Heart right ventricle (tissue), 16 donors: ENCODE results near the gene SLCO2A1. TPM values are rescaled to one million over a fixed set of nuclear protein-coding genes. Genes with fewer than 3 reads are reported as not detected.

Experiments used
- ATAC-seq, 8 donors: fragments of 200-7000 bp; cut with Tn5 transposase; one replicate each; pipeline ENCODE4 v1.9.1; 2020; ENCODE audit warnings: mild to moderate bottlenecking in 8 of 8, moderate library complexity in 8 of 8, moderate number of reproducible peaks in 1 of 8
- DNase-seq, 2 donors: peaks; one replicate each; pipeline ENCODE4 v3.0.0-alpha.2; 2020
- H3K27ac ChIP-seq, 10 donors: fragments of 200-600 bp; sonication (generic) in 2 of 10; one replicate each; pipeline versions ENCODE4 v1.5.0 to v1.8.0; 2020 to 2022; ENCODE audit warnings: mild to moderate bottlenecking in 3 of 10
- H3K27me3 ChIP-seq, 7 donors: fragments of 200-600 bp; one replicate each; pipeline ENCODE4 v1.8.0; 2021 to 2022; ENCODE audit warnings: mild to moderate bottlenecking in 2 of 7
- H3K36me3 ChIP-seq, 9 donors: fragments of 200-600 bp; sonication (generic) in 1 of 9; one replicate each; pipeline versions ENCODE4 v1.5.0 to v1.8.0; 2020 to 2022; ENCODE audit warnings: mild to moderate bottlenecking in 2 of 9
- H3K4me1 ChIP-seq, 9 donors: fragments of 200-600 bp; sonication (generic) in 1 of 9; one replicate each; pipeline versions ENCODE4 v1.5.0 to v1.8.0; 2020 to 2022; ENCODE audit warnings: mild to moderate bottlenecking in 4 of 9
- H3K4me3 ChIP-seq, 10 donors: fragments of 200-600 bp; sonication (generic) in 2 of 10; one replicate each; pipeline versions ENCODE4 v1.5.0 to v1.8.0; 2020 to 2022; ENCODE audit warnings: mild to moderate bottlenecking in 7 of 10, moderate library complexity in 2 of 10
- H3K9me3 ChIP-seq, 11 donors: fragments of 200-600 bp in 10 of 11; sonication (generic) in 2 of 11; one replicate each; pipeline versions ENCODE4 v1.5.0 to v1.8.0; 2013 to 2022; ENCODE audit warnings: mild to moderate bottlenecking in 2 of 11, control low read depth in 1 of 11, moderate library complexity in 1 of 11
- CTCF ChIP-seq, 9 donors: fragments of 200-600 bp; sonication (generic) in 2 of 9; IDR thresholded peaks; one replicate each; pipeline versions ENCODE4 v1.5.0 to v1.8.0; 2021 to 2022; ENCODE audit warnings: antibody characterized with exemption in 9 of 9, mild to moderate bottlenecking in 5 of 9, moderate library complexity in 1 of 9
- WGBS, 2 donors: extraction: QIAGEN DNeasy Blood & Tissue Kit; methylation state at CpG; one replicate each; pipeline ENCODE4 v1.1.7; 2013; ENCODE audit warnings: inconsistent platforms in 1 of 2; 5-methylcytosine and 5-hydroxymethylcytosine counted together
- intact Hi-C, 10 donors: fragments of 100-400 bp; cut with DNase I; formaldehyde crosslinking; loops; one replicate each; pipeline versions ENCODE4 v1.11.1 to v1.14.2; 2022
- polyA plus RNA-seq, 2 donors: library from polyadenylated mRNA; stranded (reverse); fragments of 200-250 nt; gene quantifications; one replicate each; pipeline ENCODE4 v1.2.3, GENCODE V29; 2013
- total RNA-seq, 10 donors: library from RNA; stranded (reverse); fragmentation: NEBNext Ultra II Directional in 3 of 10; extraction: Animal tissue kit (Norgen Biotek cat#: 25700) in 3 of 10; gene quantifications; one replicate each; pipeline versions ENCODE4 v1.2.1 to v1.2.4, GENCODE V29; 2021 to 2023
- donor health status: Arrhythmogenic right ventricular cardiomyopathy.
- donor health status: ischemic (EF 13 %, LVEDD 7.1; RV severe dilation, severe dysfunction).
- donor health status: healthy with polysubstance abuse.
- donor health status: DM: no; HTN: yes; CAD: no.
- donor health status: DM: no; HTN: no; CAD: no.
- donor health status: ischemic (EF 25% LVEDD 6.9; RV normal size, moderate dysfunction).
- donor health status: ischemic (EF 25% LVEDD 5.7; RV mildly dilated, moderate dysfunction).
- donor health status: healthy.
- donor health status: DM: yes; HTN: yes; CAD: no.
- donor health status: Ischemic cardiomyopathy.
- donor health status: ischemic (EF 35%, LVEDD 5.7; RV mildly dilated, moderate dysfunction).
- donor health status: nonischemic (EF 11% LVEDD 7.7; RV severe dilation, severe dysfunction).
- donor health status: DM: yes; HTN: yes; CAD: no.
- donor health status: PGD.
- donor health status: ischemic (EF 29% LVEDD 5.4; RV normal size, mild dysfunction).
- donor health status: nonischemic (EF 23%, LVEDD 6.1; RV moderate dilation, normal function).

Gene SLCO2A1
- total and polyA plus RNA-seq, 12 donors: 3.6 to 30.4 (median 10.0) TPM

- Histone ChIP-seq H3K4me1 (peaks cover 0 to 18% (median 3%) of the 10 kb centered on the region in 9 donors), H3K27ac (peak overlapping the region in 1 of 10 donors; percentile 30), H3K9me3 (peaks cover 0 to 2% (median 0%) of the 10 kb centered on the region in 11 donors), H3K36me3 (no peaks in the 10 kb centered on the region), H3K4me3 (no peak overlapping the region), H3K27me3 (no peaks in the 10 kb centered on the region)
- WGBS, 2 donors: 84 to 96% methylated on average over 4 of the region's 4 CpGs
- no peak for TF ChIP-seq CTCF (IDR thresholded peaks at IDR 0.05)
- DNase-seq: no peak
- ATAC-seq: no peak
- intact Hi-C loops: no loop called here
Observed at GRCh38 chr3:133966954-133967353, 62.8 kb downstream of the SLCO2A1 start.

- no peak overlapping the region for H3K27ac ChIP-seq
- DNase-seq: no peak
- no peaks in the 10 kb centered on the region for H3K27me3 ChIP-seq
- intact Hi-C loops: no loop called here
- no peaks in the 10 kb centered on the region for H3K36me3 ChIP-seq
- WGBS, 2 donors: 85 to 88% methylated on average over 4 of the region's 4 CpGs
- peaks cover 0 to 18% (median 3%) of the 10 kb centered on the region in 9 donors for H3K4me1 ChIP-seq
- H3K4me3 ChIP-seq: no peak overlapping the region
- no peak for ATAC-seq
- no peaks in the 10 kb centered on the region for H3K9me3 ChIP-seq
- TF ChIP-seq CTCF (IDR thresholded peaks at IDR 0.05): no peak
Observed at GRCh38 chr3:133965906-133966305, 63.8 kb downstream of the SLCO2A1 start.

DNA sequence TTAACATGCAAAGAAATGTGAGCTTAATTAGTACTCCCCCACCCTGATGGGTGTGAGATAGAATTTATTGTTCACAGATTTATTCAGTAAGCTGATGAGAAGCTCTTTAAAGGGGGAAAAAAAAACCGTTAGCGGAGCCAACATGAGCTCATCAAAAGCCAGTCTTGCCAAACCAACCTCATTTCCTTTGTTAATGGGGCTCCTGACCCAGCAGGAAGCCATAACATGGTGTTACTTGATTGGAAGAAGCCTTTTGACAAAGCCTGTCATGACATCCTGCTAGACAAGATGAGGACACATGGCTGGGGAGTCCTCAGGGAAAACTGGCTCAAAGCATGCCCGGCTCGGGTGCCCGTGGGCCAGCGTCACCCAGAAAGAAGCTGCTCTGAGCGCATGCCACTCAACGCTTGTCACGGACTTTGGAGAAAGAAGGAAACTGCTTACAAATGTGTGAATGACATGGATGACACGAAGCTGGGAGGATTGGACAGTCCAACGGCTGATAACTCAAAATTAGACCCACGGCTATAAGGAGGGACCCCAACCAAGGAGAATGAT lies 64.6 kb downstream of the SLCO2A1 start:
- Histone ChIP-seq H3K4me3 (no peak overlapping the region), H3K27me3 (no peaks in the 10 kb centered on the region), H3K4me1 (peaks cover 0 to 18% (median 3%) of the 10 kb centered on the region in 9 donors), H3K36me3 (no peaks in the 10 kb centered on the region), H3K9me3 (no peaks in the 10 kb centered on the region), H3K27ac (no peak overlapping the region)
- ATAC-seq (peak in 2 of 8 donors; percentile 34 to 39), DNase-seq (no peak)
- WGBS, 2 donors: 77 to 78% methylated on average over 12 of the region's 12 CpGs
- no peak for TF ChIP-seq CTCF (IDR thresholded peaks at IDR 0.05)
- intact Hi-C loops: no loop called here

DNA sequence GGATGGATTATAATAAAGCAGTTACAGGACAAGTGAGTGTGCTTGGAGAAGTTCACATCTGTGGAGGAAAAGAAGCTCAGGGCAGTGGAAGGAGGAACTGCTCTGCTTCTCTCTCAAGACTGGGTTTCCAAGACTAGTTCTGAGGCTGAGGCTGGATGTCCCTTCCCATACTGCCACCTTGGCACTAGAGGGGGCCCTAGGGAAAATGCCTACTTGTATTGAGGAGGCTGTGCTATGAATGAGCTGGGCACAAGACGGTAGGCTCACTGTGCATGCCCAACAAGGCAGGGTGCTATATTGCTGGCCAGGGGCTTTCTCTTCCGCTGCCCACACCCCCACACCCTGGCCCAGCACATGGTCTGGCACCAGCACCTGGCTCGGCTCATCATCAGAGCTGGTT lies 65.2 kb downstream of the SLCO2A1 start:
- Histone ChIP-seq H3K36me3 (no peaks in the 10 kb centered on the region), H3K4me1 (peaks cover 0 to 15% (median 3%) of the 10 kb centered on the region in 9 donors), H3K4me3 (no peak overlapping the region), H3K27ac (no peak overlapping the region), H3K9me3 (no peaks in the 10 kb centered on the region), H3K27me3 (no peaks in the 10 kb centered on the region)
- intact Hi-C loops: no loop called here
- DNase-seq (no peak), ATAC-seq (peak in 1 of 8 donors; percentile 21)
- TF ChIP-seq CTCF (IDR thresholded peaks at IDR 0.05): peak in 1 of 9 donors; percentile 29
- WGBS, 2 donors: 80 to 81% methylated on average over 3 of the region's 3 CpGs
